ENCODE measurements around the gene KANSL1.

- no peak for TF ChIP-seq EZH2 (IDR thresholded peaks at IDR 0.05; ENCODE audit: borderline replicate concordance, low read length)
- no peak for TF ChIP-seq CTCF (conservative IDR thresholded peaks at IDR 0.05 in 1 of 2, IDR thresholded peaks at IDR 0.05 in 1 of 2; ENCODE audit: extremely low read depth in 1 of 2, insufficient read depth in 1 of 2, low read depth in 1 of 2, low read length in 2 of 2)
Measured at GRCh38 chr17:46043606-46044005, 149.6 kb downstream of the KANSL1 start.
